ENCODE results near the gene KRTAP10-2. TPM values are rescaled to one million over a fixed set of nuclear protein-coding genes. Genes with fewer than 3 reads are reported as not detected.
"Not testable (repeated sequence)": the region's sequence is repeated elsewhere in the genome, so short reads cannot be mapped to it uniquely, and the experiment has no call there.

KRTAP10-2 gene, protein sequence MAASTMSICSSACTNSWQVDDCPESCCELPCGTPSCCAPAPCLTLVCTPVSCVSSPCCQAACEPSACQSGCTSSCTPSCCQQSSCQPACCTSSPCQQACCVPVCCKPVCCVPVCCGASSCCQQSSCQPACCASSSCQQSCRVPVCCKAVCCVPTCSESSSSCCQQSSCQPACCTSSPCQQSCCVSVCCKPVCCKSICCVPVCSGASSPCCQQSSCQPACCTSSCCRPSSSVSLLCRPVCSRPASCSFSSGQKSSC
- total RNA-seq (2014; rRNA removed; shearing (Covaris generic)), result not detected in 2 replicates

- DNase-seq (ENCODE audit: low spot score), result no peak
Measured at GRCh38 chr21:44551340-44551961, at the start of gene KRTAP10-2. Gene KRTAP10-2, minus strand, starts transcription at chr21:44551505. Its CDS starts 47 bp downstream, at chr21:44551458.

GRCh38 chr21:44601091-44601490 lies 49.8 kb upstream of the KRTAP10-2 start:
- DNase-seq (ENCODE audit: low spot score), result not testable (repeated sequence)

- not testable (repeated sequence) for DNase-seq (ENCODE audit: low spot score)
Measured at GRCh38 chr21:44600118-44600978, 49.0 kb upstream of the KRTAP10-2 start, which contains the start of gene KRTAP10-7. Gene KRTAP10-7, plus strand, starts transcription at chr21:44600597. Its CDS starts 25 bp downstream, at chr21:44600622.

- no peak for DNase-seq (ENCODE audit: low spot score)
Measured at GRCh38 chr21:44599264-44600029, 48.1 kb upstream of the KRTAP10-2 start.

- no peak for DNase-seq (ENCODE audit: low spot score)
Measured at GRCh38 chr21:44598061-44598460, 46.8 kb upstream of the KRTAP10-2 start.

DNA sequence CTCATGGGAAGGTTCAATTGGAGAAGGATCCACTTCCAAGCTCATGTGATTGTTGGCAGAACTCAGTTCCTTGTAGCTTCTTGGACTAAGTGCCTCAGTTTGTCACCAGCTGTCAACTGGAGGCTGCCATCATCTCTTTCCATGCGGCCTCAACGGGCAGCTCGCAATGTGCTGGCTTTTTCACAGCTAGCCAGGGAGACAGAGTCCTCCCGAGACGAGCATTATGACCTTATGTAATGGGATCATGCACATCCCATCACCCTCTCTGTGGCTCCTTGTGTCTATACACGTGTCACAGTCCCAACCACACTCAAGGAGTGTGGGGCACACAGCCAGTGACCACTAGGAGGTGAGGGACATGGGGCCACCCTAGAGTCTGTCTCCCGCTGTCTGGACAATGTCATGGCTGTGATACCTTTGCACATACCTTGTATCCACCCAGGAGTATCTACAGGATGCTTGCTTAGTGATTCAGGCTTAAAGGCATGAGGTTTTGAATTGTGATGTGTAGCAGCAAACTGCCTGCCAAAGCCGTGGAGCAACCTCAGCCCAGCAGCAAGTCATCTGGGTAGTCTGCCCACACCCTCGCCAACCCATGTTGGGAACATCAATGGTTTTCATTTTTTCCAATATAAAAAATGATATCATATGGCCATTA lies 44.9 kb upstream of the KRTAP10-2 start:
- DNase-seq (ENCODE audit: low spot score), result peak; percentile 13

DNA sequence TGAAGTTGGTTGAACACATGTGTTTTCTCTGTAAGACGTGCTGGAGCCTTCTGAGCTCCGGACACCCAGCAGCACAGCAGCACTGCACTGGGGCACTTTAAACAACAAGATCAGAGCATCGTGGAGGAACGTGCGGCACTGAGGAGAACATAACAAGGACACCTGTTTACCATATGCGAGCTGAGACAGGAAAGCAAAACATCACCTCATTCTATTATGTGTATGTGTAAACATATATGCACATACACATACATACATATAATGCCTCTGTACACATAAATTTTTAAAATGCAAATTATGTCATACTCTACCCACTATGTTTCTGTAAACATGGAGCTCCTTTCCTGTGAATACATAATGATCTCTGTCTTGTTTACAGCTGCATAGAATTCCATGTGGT lies 44.2 kb upstream of the KRTAP10-2 start:
- no peak for DNase-seq (ENCODE audit: low spot score)

DNA sequence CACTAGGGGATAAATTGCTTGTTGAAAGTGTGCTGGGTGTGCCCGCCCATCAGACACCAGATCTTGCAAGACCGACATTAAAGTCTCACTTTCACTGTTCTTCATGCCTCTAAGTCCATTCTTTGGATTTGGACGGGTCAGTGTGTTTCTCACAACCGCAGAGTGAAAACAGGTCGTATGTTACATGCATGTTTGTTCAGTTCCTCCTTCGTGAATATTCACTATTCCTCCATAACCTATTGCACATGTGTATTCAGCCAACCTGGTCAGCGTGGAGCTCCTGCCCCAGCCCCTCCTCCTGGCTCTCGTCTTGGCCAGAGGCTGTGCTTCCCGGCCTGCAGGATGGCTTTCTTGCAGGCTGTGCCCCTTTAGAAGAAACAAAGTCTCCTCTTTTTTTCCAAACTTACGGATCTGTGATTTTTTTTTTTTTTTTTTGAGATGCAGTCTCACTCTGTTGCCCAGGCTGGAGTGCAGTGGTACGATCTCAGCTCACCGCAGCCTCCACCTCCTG lies 43.2 kb upstream of the KRTAP10-2 start:
- no peak for DNase-seq (ENCODE audit: low spot score)

- DNase-seq (ENCODE audit: low spot score), result no peak
Measured at GRCh38 chr21:44593598-44594405, 42.5 kb upstream of the KRTAP10-2 start.

- DNase-seq (ENCODE audit: low spot score), result no peak
Measured at GRCh38 chr21:44592446-44593311, 41.4 kb upstream of the KRTAP10-2 start, which contains the start of gene KRTAP10-6. Gene KRTAP10-6, minus strand, starts transcription at chr21:44592505. Its CDS starts 21 bp downstream, at chr21:44592484.

GRCh38 chr21:44591801-44592130 lies 40.5 kb upstream of the KRTAP10-2 start:
- DNase-seq (ENCODE audit: low spot score), result not testable (repeated sequence)

- not testable (repeated sequence) for DNase-seq (ENCODE audit: low spot score)
Measured at GRCh38 chr21:44590897-44591800, 39.8 kb upstream of the KRTAP10-2 start.

DNA sequence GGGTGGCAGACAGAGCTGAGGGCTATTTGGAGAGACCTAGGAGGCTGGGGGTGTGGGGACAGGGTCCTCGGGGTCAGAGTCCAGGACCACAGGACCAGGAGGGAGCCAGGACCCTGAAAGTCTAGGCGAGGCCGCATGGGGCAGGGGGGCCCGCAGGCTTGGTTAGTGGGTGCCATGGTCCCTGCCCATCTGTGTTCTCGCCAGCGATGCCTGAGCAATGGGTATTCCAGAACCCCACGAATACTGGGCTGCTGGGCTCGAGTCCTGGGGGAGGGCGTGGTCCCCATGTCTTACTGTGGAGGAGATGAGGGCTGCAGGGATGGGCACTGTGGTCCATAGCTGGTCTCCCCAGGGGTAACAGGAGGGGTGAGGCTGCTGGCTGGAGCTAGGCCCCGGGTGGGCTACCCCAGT lies 39.0 kb upstream of the KRTAP10-2 start:
- no peak for DNase-seq (ENCODE audit: low spot score)

DNA sequence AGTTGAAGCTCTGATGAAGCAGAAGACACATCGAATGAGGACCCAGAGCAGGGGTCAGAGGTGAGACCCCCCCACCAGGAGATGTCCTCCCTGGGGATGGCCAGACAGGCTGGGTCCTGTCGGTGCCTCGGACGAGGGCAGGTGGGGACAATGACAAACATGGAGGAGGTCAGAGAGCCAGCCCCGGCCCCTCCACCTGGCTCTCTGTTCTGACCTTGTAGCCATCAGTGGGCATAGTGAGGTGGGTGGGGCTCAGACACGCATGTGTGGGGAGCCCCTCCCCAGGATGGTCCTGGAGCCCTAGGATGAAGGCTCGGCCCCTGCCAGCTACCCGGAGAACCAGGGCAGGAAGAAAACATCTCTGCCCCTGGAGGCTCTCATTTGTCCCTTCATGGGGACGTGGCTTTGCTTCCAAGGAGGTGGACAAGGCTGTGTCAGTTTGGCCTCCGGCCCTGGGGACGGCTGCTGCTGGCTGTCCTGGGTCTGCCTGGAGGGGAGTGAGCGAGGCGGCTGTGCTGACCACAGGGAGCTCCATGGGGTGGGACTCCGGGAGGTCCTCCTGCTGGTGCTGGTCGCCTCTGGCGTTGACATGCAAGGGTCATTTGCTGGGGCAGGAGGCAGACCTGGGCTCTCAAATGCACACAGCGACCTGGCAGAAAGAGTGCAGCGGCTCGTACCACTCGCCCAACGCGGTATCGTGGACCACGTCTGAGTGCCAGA lies 38.4 kb upstream of the KRTAP10-2 start:
- no peak for DNase-seq (ENCODE audit: low spot score)

GRCh38 chr21:44589094-44589493 lies 37.8 kb upstream of the KRTAP10-2 start:
- no peak for DNase-seq (ENCODE audit: low spot score)

- no peak for DNase-seq (ENCODE audit: low spot score)
Measured at GRCh38 chr21:44585892-44586291, 34.6 kb upstream of the KRTAP10-2 start.

GRCh38 chr21:44583800-44584147 lies 32.5 kb upstream of the KRTAP10-2 start:
- no peak for DNase-seq (ENCODE audit: low spot score)

Data from A172 (cell line).